HG03457 (cell line): ENCODE data around the gene TBC1D5.
"Not testable (repeated sequence)": the region's sequence is repeated elsewhere in the genome, so short reads cannot be mapped to it uniquely, and the experiment has no call there.

Source experiments
- ATAC-seq: cut with Tn5 transposase; IDR thresholded peaks from one replicate; pipeline ENCODE4 v1.9.1; 2021; ENCODE audit warnings: moderate number of reproducible peaks; ENCODE audit not compliant: unreplicated experiment

The TBC1D5 gene

DNA sequence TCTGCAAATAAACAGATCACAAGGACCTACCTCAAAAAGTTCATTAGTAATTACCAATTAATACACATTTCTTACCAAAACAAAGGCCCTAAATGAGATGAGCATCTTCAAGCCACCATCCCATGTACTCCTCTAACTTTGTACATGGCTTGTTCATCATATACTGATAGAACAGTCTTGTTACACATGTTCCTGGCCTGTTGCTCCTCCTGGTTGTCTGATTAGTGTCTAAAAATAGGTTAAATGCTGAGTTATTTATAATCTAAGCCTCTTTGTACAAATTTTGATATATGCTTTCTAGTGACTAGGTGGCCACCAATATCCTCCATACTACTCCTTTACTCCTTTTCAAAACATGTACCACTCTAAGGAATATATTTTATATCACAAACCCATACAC is 25.0 kb downstream of the TBC1D5 start:
- no peak for ATAC-seq

DNA sequence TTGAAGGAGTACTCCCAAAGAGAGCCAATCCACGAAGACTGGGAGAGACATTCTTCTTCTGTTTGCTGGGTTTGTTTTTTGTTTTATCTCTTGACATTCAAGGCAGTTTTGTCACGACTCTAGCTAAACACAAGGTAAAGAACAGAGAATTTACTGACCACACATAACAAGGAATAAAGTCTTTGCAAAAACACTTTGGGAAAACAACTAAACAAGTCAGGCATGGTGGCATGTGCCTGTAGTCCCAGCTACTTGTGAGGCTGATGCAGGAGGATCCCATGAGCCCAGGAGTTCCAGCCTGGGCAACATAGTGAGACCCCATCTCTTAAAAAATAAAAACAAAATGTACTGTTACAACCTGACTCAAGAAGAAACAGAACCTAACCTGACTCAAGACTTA is 28.0 kb downstream of the TBC1D5 start:
- no peak for ATAC-seq

DNA sequence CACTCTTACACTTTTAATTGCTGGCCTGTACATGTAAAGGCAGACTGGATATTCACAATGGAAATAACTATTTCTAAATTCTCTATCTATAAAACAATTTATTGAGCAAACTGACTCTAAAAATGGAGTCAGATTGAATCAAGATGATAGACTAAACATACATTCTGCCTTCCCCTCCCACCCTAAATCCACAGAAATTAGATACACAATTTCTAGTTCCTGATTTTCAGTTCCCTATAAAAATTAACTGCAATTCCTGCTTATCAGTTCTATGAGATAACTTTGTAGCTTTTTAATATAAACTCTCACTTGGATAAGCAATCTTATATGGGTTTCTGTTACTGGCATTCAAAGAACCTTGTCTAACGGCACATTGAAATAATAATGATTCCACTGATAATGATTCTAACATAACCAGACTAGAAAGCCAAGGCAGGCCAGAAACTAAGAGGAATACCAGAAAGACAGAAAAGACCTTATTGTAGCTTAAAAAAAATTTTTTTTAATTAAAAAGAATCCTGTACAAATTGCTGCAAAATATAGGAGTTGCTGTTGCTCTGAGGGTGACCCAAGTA is 33.1 kb downstream of the TBC1D5 start:
- ATAC-seq = no peak

DNA sequence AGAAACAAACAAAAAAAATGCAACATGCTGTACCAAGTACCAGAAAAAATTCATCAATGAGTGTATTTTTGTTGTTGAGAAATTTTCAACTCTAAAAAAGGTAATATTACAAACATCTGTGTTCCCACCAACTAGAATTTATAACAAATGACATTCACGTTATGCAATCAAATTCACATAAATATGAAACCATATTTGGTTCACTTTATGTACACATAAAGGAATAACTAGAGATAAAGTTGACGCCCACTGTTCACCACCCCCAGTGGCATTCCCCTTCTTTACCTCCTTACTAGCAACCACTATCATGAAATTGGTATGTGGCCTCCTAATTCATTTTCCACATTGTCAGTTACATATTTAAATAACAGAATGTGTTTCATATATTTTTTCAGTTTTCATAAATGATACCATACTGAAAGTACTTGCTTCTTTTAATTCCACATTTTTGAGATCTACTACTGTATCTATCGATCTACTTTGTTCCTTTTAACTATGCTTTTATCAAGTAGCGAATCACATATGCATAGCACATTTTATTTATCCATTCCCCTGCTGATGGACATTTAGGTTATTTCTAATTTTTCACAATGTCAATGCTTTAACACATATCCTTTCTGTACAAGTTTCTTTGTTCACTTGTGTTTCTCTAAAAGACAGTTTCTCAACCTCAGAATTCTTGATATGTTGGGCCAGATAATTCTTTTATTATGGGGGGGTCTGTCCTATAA is 34.5 kb downstream of the TBC1D5 start:
- ATAC-seq = no peak

DNA sequence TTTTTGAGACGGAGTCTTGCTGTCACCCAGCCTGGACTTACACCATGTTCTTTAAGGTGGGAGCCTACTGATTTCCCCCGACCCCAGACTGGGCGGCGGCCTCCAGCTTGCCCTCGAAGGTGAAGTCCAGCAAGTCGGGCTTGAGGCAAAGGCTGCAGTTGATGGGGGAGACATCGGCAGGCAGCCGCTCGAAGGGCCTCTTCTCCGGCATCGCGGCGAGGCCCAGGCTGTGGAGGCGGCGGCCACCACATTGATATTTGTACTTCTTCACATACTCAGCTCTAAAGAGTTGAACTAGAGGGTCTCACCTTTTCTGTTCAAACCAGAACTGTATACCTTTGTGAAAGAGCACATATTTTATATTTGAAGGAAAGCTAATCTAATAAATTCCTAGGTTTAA is 36.4 kb downstream of the TBC1D5 start:
- not testable (repeated sequence) for ATAC-seq

DNA sequence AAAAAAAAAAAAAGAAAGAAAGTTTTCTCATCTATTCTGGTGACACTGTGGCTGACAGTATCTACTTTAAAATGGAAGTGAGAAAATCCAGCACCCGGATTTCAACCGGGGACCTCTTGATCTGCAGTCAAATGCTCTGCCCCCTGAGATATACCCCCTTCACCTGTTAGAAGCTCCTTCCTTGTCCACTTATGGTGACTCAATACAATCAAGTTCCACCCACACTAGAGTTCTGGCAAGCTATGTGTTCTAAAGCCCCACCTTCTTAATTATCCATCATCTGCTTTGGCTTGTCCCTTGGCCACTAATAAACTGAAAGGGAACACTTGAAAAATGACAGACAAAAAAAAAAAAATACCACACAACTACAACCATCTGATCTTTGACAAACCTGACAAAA is 42.6 kb downstream of the TBC1D5 start:
- not testable (repeated sequence) for ATAC-seq

DNA sequence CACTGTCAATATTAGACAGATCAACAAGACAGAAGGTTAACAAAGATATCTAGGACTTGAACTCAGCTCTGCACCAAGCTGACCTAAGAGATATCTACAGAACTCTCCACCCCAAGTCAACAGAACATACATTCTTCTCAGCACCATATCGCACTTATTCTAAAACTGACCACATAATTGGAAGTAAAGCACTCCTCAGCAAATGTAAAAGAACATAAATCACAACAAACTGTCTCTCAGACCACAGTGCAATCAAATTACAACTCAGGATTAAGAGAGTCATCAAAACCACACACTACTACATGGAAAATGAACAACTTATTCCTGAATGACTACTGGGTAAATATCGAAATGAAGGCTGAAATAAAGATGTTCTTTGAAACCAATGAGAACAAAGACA is 46.8 kb downstream of the TBC1D5 start:
- not testable (repeated sequence) for ATAC-seq

DNA sequence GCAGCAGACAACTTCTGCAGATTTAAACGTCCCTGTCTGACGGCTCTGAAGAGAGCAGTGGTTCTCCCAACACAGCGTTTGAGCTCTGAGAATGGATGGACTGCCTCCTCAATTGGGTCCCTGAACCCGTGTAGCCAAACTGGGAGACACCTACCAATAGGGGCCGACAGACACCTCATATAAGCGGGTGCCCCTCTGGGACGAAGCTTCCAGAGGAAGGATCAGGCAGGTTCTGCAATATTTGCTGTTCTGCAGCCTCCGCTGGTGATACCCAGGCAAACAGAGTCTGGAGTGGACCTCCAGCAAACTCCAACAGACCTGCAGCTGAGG is 48.8 kb downstream of the TBC1D5 start:
- ATAC-seq = not testable (repeated sequence)

DNA sequence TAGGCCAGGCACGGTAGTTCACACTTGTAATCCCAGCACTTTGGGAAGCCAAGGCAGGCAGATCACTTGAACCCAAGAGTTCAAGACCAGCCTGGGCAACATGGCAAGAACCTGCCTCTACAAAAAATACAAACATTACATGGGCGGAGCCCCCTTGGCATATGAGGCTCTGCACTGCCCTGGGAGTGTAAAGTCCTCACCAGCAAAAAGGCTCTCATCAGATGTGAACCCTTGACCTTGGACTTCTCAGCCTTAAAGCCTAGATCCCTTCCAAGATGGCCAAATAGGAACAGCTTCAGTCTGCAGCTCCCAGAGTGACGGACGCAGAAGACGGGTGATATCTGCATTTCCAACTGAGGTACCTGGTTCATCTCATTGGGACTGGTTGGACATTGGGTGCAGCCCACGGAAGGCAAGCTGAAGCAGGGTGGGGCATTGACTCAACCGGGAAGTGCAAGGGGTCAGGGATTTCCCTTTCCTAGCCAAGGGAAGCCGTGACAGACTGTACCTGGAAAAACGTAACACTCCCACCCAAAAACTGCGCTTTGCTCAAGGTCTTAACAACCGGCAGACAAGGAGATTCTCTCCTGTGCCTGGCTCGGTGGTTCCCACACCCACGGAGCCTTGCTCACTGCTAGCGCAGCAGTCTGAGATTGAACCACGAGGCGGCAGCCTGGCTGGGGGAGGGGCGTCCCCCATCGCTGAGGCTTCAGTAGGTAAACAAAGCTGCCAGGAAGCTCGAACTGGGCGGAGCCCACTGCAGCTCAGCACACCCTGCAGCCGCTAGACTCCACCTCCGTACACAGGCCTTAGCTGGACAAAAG is 49.4 kb downstream of the TBC1D5 start:
- not testable (repeated sequence) for ATAC-seq

DNA sequence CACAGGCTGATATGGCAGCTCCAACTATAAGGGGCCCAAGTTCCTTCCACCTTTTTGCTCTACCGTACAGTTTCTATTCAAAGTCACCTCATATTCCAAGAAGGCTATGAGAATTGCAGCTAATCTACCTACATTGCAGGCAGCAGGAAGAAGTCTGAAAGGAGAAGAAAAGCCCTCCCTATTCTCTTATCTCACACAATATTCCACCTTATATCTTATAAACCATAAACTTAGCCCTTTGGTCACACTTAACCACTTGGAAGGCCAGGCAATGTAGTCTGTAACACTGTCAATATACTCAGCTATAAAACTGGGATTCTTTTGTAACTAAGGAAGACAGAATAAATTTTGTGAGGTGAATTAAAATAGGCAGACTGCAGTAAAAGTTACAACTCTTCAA is 54.9 kb downstream of the TBC1D5 start:
- ATAC-seq = no peak

DNA sequence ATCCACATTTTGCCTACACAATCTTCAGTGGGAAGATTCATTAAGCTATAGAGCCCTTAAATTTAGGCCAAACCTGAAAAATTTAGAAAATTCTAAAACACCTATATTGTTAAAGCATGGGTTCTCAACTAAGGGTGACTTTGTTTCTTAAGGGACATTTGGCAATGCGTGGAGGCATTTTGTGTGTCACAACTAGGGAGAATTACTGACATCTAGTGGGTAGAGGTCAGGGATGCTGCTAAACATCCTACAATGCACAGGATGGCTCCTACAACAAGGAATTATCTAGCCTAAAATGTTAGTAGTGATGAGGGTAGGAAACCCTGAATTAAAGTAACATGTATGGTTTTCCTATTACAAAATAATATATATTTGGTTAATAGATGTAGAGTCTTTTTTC is 55.8 kb downstream of the TBC1D5 start:
- no peak for ATAC-seq

DNA sequence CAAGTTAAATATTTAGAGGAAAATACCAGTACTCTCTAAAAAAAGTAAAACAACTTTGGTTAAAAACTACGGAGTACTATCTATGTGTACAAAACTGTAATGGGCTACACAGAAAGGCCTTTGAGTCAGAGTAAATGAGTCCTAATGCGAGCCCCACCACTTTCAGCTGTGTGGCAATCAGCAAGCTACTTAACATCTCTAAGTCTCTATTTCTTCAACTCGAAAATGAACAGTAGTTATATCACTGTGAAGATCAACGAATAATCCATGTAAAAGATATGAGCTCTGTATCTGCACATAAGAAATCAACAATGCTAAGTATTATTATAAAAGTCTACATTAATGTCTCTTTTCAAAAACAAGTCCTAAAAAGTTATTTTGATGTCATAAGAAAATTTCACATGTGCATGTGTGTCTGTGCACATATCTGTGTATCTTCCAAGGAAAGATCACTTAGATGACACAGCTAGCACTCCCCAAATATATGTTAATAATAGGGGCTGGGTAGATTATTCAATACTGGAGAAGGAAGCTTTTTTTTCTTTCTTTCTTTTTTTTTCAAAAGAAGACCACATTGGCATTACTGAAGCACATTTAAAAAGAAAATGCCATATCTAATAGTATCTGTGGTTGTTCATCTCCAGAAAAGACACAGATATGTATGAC is 58.8 kb downstream of the TBC1D5 start:
- ATAC-seq = no peak

DNA sequence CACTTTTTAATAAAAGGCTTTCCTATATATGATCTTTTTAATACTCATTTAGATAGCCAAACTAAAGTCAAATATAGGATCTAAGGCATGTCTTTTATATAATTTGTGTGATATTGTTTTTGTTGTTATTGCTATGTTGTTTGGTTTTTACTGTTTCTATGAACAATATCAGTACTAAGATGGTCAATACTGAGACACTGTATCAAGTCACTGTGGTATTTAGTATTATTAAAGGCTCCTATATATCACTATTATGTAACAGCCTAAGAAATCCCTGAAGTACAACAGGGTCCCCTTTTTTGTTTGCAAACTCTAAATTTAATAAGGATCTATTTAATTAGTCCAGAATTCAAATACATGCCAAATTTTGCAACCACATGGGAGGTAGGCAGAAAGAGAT is 61.9 kb downstream of the TBC1D5 start:
- no peak for ATAC-seq

DNA sequence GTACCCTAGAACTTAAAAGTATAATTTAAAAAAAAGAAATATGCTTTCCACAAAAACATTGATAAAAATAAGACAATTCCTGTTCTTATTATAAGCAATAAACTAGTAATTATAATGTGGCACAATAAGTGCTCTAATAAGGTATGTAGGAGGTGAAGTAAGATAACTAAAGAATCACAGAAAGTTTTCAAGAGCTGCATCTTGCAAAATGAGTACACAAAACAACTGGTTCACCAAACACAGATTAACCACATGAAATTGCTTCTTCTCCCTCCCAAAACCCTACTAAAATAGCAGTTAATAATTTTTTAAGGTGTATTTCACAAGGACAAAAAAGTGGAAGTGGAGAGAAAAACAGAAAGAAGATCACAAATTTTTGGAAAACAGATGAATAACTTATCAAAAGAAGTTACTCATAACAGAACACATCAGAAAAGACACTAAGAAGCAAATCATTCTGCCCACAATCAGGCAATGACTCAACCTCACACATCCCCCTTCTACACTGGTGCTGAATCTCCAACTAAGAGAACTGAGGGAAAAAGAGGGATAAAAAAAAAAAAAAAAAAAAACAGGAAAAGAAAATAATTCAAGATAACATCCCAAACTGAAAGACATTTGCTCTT is 64.2 kb downstream of the TBC1D5 start:
- no peak for ATAC-seq

DNA sequence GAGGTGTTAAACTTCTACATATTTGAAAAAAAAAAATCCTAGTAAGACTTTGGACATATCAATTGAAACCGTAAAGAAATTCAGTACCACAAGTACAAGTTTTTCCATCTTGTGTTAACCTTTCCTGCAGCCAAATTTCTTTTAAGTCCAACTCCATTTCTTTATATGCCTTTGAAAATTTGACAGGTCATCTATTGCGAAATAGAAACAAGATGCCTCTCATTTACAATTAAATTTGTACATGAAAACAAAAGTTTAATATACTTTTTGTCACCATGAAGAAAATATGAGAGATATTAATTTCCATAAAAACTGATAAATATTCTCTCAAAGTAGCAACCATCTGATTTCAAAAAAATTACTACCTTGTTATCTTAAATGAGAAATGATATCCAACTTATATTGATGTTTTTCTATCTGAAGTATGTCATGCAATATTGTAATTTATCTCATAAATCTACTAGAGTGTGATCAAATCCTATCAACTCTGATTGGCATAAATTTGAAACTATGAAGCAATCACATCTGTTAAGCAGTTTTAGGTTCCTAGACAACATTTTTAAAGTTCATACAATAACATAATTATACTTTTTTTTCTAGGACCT is 68.2 kb downstream of the TBC1D5 start:
- ATAC-seq = no peak

DNA sequence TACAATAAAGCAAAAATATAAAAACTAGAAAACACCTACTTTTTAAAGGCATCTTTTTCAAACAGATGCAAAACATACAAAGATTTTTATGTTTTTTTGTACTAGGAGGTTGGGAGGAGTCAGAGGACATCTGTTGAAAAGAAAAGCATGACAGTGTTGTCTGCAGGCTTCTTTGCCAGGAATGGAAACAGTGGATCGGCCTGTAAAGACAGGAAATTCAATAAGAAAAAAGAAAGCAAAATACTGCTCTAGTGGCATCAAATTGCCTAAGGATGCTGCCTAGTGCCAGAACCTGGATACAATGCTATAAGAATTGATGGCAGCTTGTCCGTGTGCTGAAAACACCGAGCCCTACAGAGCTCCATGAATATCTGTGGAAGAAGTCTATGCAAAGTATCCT is 69.9 kb downstream of the TBC1D5 start:
- ATAC-seq = no peak

DNA sequence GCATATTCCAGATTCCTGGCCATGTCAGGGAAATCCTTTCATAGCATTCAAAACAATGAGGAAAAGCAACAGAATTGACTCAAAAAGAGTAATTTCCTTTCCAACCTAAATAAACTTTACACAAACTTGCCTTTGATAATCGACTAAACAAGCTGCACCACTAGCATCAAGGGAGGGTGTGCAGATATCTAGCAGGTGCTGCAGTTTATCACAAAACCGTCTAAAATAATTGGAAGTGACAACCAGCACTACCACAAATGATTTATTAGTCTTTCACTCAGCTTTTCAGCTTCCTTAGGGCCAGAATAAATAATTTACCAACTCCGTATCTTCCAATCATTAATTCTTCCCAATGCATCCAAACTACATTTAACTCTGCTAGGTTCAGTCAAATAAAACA is 71.7 kb downstream of the TBC1D5 start:
- no peak for ATAC-seq

DNA sequence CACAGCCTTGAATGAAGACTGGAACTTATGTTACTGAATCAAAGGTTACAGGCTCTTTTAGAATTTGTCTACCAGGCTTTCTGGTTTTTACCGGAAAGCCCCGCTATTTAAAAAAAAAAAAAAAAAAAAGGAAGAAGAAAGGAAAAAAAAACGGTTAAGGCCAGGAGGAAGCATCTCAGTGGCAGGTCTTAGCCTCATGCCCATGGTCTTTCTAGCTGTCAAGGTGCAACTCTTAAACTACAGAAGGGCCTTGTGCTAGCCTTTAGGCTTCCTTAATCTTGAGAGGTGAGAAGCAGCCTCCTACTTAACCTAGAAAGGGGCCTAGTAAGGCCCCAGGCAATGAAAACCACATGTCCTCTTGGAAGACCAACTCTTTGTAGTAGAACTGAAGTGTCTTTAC is 77.5 kb downstream of the TBC1D5 start:
- no peak for ATAC-seq

DNA sequence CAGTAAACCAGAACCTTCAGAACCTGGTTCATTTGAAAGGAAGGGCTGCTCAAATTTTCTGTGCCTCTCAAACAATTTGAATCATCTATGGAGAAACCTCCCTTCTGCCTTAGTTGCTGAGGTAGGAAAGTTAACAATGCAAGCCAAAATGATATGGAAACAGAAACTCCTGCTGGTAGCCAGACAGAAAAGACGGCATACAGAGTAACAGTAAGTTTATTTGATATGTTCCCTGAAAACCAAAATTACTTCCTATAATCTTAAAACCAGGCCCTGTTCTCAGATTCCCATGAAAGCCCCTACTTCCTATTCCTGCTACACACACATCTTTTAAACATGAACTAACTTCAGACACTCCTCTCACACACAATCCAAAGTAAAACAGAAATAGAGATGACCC is 86.2 kb downstream of the TBC1D5 start:
- no peak for ATAC-seq

DNA sequence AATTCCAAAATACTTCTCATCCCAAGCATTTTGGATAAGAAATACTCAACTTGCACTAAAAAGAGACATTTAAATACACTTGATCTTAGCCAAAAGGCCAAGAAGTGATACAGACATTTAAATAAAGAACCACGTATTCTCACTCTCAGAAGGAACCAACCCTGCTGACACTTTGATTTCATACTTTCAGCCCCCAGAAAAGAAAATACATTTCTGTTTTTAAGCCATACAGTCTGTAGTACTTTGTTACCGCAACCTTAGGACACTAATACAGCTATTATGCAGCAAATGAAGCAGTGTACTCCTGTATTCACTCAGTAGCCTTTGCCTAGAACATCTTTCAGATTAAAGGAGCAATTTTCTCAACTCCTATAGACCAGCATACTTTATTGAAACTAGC is 86.7 kb downstream of the TBC1D5 start:
- ATAC-seq = no peak

DNA sequence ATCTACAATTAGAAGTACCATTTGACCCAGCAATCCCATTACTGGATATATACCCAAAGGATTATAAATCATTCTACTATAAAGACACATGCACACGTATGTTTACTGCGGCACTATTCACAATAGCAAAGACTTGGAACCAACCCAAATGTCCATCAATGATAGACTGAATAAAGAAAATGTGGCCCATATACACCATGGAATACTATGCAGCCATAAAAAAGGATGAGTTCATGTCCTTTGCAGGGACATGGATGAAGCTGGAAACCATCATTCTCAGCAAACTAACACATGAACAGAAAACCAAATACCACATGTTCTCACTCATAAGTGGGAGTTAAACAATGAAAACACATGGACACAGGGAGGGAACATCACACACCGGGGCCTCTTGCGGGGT is 92.7 kb downstream of the TBC1D5 start:
- ATAC-seq = not testable (repeated sequence)
